ENCODE results near the gene PRKCSH. TPM values are rescaled to one million over a fixed set of nuclear protein-coding genes. Genes with fewer than 3 reads are reported as not detected.

The PRKCSH gene
- total and polyA plus RNA-seq, 2 donors from 2014 or later: 182 to 278 TPM

DNA sequence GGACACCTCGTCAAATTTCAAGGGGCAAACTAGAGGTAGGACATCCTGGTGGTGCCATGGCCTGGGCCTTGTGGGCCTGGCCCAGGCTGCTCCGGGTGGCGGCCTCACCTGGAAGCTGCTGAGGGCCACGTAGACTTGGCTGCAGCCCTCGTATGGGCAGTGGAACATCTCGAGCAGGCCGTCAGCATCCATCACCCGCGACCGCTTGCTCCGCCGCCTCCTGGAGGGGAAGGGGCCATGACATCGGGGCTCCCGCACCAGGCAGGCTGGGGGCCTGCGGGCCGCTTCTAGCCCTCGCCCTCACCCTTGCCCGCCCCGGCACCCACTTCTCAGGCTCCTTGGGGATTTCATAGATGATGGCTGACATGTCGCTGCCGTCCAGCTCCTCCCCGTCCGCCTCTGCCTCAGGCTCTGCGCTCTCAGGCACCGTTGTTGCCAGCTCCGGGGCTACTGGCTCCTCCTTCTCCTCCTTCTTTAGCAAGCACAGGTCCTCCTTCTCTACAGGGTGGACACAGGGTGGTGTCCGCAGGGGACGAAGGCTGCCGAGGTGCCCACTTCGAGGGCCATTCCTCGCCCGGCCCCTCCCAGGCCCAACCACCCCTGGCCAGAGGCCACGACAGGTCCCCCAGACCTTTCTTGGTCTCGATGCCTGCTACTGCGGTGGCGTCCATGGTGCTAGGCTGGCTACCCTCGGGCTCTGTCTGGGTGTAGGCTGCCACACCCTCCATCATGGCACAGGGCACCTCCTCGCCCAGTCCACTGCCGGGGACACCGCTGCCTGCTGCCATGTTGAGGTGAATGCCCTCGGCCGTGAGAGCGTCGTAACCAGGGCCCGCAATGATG is 51.4 kb downstream of the PRKCSH start:
- TF ChIP-seq, protein P1, sequence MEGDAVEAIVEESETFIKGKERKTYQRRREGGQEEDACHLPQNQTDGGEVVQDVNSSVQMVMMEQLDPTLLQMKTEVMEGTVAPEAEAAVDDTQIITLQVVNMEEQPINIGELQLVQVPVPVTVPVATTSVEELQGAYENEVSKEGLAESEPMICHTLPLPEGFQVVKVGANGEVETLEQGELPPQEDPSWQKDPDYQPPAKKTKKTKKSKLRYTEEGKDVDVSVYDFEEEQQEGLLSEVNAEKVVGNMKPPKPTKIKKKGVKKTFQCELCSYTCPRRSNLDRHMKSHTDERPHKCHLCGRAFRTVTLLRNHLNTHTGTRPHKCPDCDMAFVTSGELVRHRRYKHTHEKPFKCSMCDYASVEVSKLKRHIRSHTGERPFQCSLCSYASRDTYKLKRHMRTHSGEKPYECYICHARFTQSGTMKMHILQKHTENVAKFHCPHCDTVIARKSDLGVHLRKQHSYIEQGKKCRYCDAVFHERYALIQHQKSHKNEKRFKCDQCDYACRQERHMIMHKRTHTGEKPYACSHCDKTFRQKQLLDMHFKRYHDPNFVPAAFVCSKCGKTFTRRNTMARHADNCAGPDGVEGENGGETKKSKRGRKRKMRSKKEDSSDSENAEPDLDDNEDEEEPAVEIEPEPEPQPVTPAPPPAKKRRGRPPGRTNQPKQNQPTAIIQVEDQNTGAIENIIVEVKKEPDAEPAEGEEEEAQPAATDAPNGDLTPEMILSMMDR (IDR thresholded peaks at IDR 0.05; ENCODE audit: borderline replicate concordance, extremely low read depth, insufficient read depth): no peak

DNA sequence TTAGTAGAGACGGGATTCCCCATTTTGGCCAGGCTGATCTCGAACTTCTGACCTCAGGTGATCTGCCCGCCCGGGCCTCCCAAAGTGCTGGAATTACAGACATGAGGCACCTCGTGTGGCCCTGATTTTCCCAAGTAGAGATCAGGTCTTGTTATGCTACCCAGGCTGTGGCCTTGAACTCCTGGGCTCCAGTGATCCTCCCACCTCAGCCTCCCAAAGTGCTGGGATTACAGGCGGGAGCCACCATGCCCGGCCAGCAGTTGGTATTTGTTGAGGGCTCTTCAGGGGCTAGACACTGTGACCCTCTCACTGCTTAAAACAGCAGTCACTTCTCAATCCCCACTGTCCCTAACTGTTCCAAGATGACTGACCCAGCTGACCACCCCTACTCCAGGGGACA is 53.9 kb downstream of the PRKCSH start:
- H3K27ac ChIP-seq (ENCODE audit: low read depth in 2 of 2, low read length in 2 of 2): no peak overlapping the region
- TF ChIP-seq, protein P1 (IDR thresholded peaks at IDR 0.05; ENCODE audit: borderline replicate concordance, extremely low read depth, insufficient read depth): no peak
- no peak overlapping the region for H3K9ac ChIP-seq (ENCODE audit: low read length in 3 of 3)
- intact Hi-C loops (cut with DNase I): loop anchor here (10.0 kb wide), 1 partner anchor 455 kb away; no protein-coding TSS in a partner anchor
- DNase-seq: no peak
- H3K9me3 ChIP-seq (ENCODE audit: control insufficient read depth in 2 of 3, insufficient read depth in 1 of 3, low read length in 3 of 3): no peaks in the 10 kb centered on the region
- no peak overlapping the region for H3K4me3 ChIP-seq (ENCODE audit: low read length in 3 of 3)
- no peak for FAIRE-seq
- H3K27me3 ChIP-seq (ENCODE audit: control insufficient read depth, insufficient read depth, low read length): no peaks in the 10 kb centered on the region
- no peaks in the 10 kb centered on the region for H3K4me1 ChIP-seq (ENCODE audit: control insufficient read depth in 2 of 3, insufficient read depth in 2 of 3, low read depth in 1 of 3, low read length in 3 of 3)
- H3K36me3 ChIP-seq (ENCODE audit: control insufficient read depth in 2 of 3, insufficient read depth in 3 of 3, low read length in 3 of 3): peaks cover 0 to 7% (median 0%) of the 10 kb centered on the region in 3 donors

More for the DNA sequence above, 51.4 kb downstream of the PRKCSH start:
- Histone ChIP-seq H3K27ac (ENCODE audit: low read depth in 2 of 2, low read length in 2 of 2) (no peak overlapping the region), H3K9me3 (ENCODE audit: control insufficient read depth in 2 of 3, insufficient read depth in 1 of 3, low read length in 3 of 3) (no peaks in the 10 kb centered on the region), H3K36me3 (ENCODE audit: control insufficient read depth in 2 of 3, insufficient read depth in 3 of 3, low read length in 3 of 3) (peaks cover 0 to 7% (median 0%) of the 10 kb centered on the region in 3 donors), H3K9ac (ENCODE audit: low read length in 3 of 3) (no peak overlapping the region), H3K4me1 (ENCODE audit: control insufficient read depth in 2 of 3, insufficient read depth in 2 of 3, low read depth in 1 of 3, low read length in 3 of 3) (peaks cover 0 to 4% (median 0%) of the 10 kb centered on the region in 3 donors), H3K4me3 (ENCODE audit: low read length in 3 of 3) (no peak overlapping the region), H3K27me3 (ENCODE audit: control insufficient read depth, insufficient read depth, low read length) (peaks cover 4% of the 10 kb centered on the region)
- intact Hi-C loops (cut with DNase I): loop anchor here (10.0 kb wide), 1 partner anchor 452 kb away; no protein-coding TSS in a partner anchor
- FAIRE-seq (no peak), DNase-seq (no peak)

DNA sequence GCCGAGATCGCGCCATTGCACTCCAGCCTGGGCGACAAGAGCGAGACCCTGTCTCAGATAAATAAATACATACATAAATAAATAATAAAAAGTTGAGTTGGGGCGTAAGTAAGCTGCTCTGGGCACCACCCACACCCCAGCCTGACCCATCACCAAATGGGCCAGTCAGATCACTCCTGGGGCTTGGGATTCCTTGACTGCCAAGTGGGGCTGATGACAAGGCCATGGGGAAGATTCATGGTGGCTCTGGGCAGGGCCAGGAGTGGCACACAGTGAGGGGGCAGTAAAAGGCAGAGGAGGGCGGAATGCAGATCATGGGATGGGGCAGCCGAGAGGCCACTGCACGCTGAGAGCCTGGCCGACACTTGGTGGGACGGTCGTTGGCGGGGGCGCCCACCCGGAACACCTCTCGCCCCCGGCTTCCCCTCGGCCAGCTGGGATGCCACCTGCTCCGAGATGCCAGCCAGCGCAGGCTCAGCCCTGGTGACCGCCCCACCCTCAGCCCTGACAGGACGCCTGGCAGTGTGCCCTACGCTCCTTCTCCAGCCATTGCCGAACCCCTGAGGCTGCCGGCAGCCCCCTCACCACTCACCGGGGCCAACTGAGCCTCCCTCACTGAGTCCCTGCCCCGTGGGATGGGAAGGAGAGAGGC is 59.3 kb downstream of the PRKCSH start:
- H3K27me3 ChIP-seq (ENCODE audit: control insufficient read depth, insufficient read depth, low read length): no peaks in the 10 kb centered on the region
- DNase-seq (no peak), FAIRE-seq (no peak)
- no peak overlapping the region for H3K27ac ChIP-seq (ENCODE audit: low read depth in 2 of 2, low read length in 2 of 2)
- H3K9ac ChIP-seq (ENCODE audit: low read length in 3 of 3): no peak overlapping the region
- no peak overlapping the region for H3K4me3 ChIP-seq (ENCODE audit: low read length in 3 of 3)
- H3K9me3 ChIP-seq (ENCODE audit: control insufficient read depth in 2 of 3, insufficient read depth in 1 of 3, low read length in 3 of 3): no peaks in the 10 kb centered on the region
- H3K36me3 ChIP-seq (ENCODE audit: control insufficient read depth in 2 of 3, insufficient read depth in 3 of 3, low read length in 3 of 3): peaks cover 0 to 8% (median 0%) of the 10 kb centered on the region in 3 donors
- TF ChIP-seq, protein P1 (IDR thresholded peaks at IDR 0.05; ENCODE audit: borderline replicate concordance, extremely low read depth, insufficient read depth): no peak
- H3K4me1 ChIP-seq (ENCODE audit: control insufficient read depth in 2 of 3, insufficient read depth in 2 of 3, low read depth in 1 of 3, low read length in 3 of 3): no peaks in the 10 kb centered on the region
- intact Hi-C loops (cut with DNase I): no loop called here

Data from kidney (tissue), 14 donors.